K562 (cell line): Measurements from ENCODE around the gene AMPD3. TPM values are rescaled to one million over a fixed set of nuclear protein-coding genes. Genes with fewer than 3 reads are reported as not detected.

Experiments used
- ATAC-seq: fragments of 200-7000 bp; cut with Tn5 transposase; 3 replicates; pipeline ENCODE4 v1.9.1; 2020; ENCODE audit warnings: moderate library complexity
- BruUV-seq: library from RNA; stranded (reverse); fragments of 400-500 nt; replicated peaks from 2 replicates; lab custom pipeline; 2021; lab: Mats Ljungman, UMichigan
- CTCF ChIA-PET: fragments of 300-600 bp; formaldehyde crosslinking; extraction: SDS; loops from one replicate; lab custom pipeline; 2021; ENCODE audit warnings: low intra/inter-chr PET ratio; lab: Yijun Ruan, JAX
- POLR2A ChIA-PET: fragments of 300-600, 350-650 bp; sonication (Branson Sonifier 250); formaldehyde crosslinking; extraction: SDS; loops from one replicate; lab custom pipeline; 2021; ENCODE audit warnings: antibody characterized with exemption, inconsistent platforms; lab: Yijun Ruan, JAX
- DNase-seq, 4 experiments: peaks; one replicate each; pipeline versions ENCODE4 v3.0.0 to v3.0.0-alpha.2; 2011 to 2018; ENCODE audit warnings: low spot score in 3 of 4, mixed read lengths in 3 of 4; ENCODE audit errors: extremely low read depth in 1 of 4
- FAIRE-seq: peaks from 2 replicates; lab custom pipeline; 2011; peaks lifted over from hg19 to GRCh38; lab: Jason Lieb, UNC
- H2AFZ ChIP-seq: 2 replicates; pipeline ENCODE4 v1.6.0; 2011; ENCODE audit warnings: low read depth, low read length, control low read depth, inconsistent platforms
- H3K27ac ChIP-seq: fragments of 200-600 bp; 3 replicates; pipeline ENCODE4 v1.8.0; 2011; ENCODE audit warnings: low read depth, mild to moderate bottlenecking, control low read depth, inconsistent platforms, low read length, moderate library complexity, mixed read lengths; ENCODE audit errors: extremely low read depth
- H3K27me3 ChIP-seq, 2 experiments: fragments of 300-600 bp in 1 of 2; 2 replicates in 1 of 2; 3 replicates in 1 of 2; pipeline versions ENCODE4 v1.6.0 to v1.8.0; 2011; ENCODE audit warnings: inconsistent platforms in 2 of 2, low read length in 2 of 2, mild to moderate bottlenecking in 1 of 2, mixed read lengths in 1 of 2, moderate library complexity in 1 of 2; ENCODE audit not compliant: control insufficient read depth in 2 of 2, insufficient read depth in 2 of 2
- H3K36me3 ChIP-seq: fragments of 300-600 bp; 3 replicates; pipeline ENCODE4 v1.8.0; 2011; ENCODE audit warnings: mild to moderate bottlenecking, low read length, inconsistent platforms; ENCODE audit not compliant: control insufficient read depth, insufficient read depth
- H3K4me1 ChIP-seq, 2 experiments: fragments of 200-600 bp in 1 of 2; replicated peaks in 1 of 2; 2 replicates in 1 of 2; 3 replicates in 1 of 2; pipeline versions ENCODE4 v1.5.1 to v1.8.0; 2011; ENCODE audit warnings: inconsistent platforms in 2 of 2, low read length in 2 of 2, mild to moderate bottlenecking in 1 of 2, mixed read lengths in 1 of 2, moderate library complexity in 1 of 2; ENCODE audit not compliant: control insufficient read depth in 2 of 2, insufficient read depth in 2 of 2
- H3K4me2 ChIP-seq: 2 replicates; pipeline ENCODE4 v1.6.1; 2011; ENCODE audit warnings: low read length, control low read depth, inconsistent platforms, mixed read lengths; ENCODE audit not compliant: insufficient read depth
- H3K4me3 ChIP-seq: fragments of 200-600 bp; sonication (generic), shearing (Covaris generic); 2 replicates; pipeline ENCODE4 v1.5.1; 2016; ENCODE audit warnings: control low read depth, inconsistent platforms
- H3K79me2 ChIP-seq: fragments of 200-600 bp; 3 replicates; pipeline ENCODE4 v1.8.0; 2011; ENCODE audit warnings: low read length, inconsistent platforms; ENCODE audit not compliant: control insufficient read depth, insufficient read depth
- H3K9ac ChIP-seq, 2 experiments: 2 replicates each; pipeline versions ENCODE4 v1.6.0 to v1.6.1; 2011; ENCODE audit warnings: low read depth in 2 of 2, low read length in 2 of 2, control low read depth in 1 of 2, inconsistent platforms in 1 of 2, mild to moderate bottlenecking in 1 of 2, mixed read lengths in 1 of 2; ENCODE audit not compliant: insufficient read depth in 1 of 2
- H3K9me1 ChIP-seq: one replicate; pipeline ENCODE4 v1.6.0; 2011; ENCODE audit warnings: inconsistent platforms, mild to moderate bottlenecking, low read length, moderate library complexity; ENCODE audit not compliant: control insufficient read depth, insufficient read depth
- H3K9me3 ChIP-seq: replicated peaks from 2 replicates; pipeline ENCODE4 v1.5.1; 2011; ENCODE audit warnings: low read depth, low read length, inconsistent platforms; ENCODE audit not compliant: control insufficient read depth, insufficient read depth
- H4K20me1 ChIP-seq: replicated peaks from 2 replicates; pipeline ENCODE4 v1.6.1; 2011; ENCODE audit warnings: low read length, inconsistent platforms, mixed read lengths; ENCODE audit not compliant: control insufficient read depth, insufficient read depth
- HDAC8 ChIP-seq: fragments of 450-650 bp; IDR thresholded peaks from 2 replicates; pipeline ENCODE4 v1.6.1; 2016; ENCODE audit warnings: mild to moderate bottlenecking, missing genetic modification characterization, moderate library complexity, missing compliant biosample characterization
- MTA3 ChIP-seq: fragments of 450-650 bp; formaldehyde crosslinking; IDR thresholded peaks from 2 replicates; pipeline ENCODE4 v1.6.1; 2017; ENCODE audit warnings: mild to moderate bottlenecking, borderline replicate concordance
- NONO ChIP-seq, 2 experiments: fragments of 200-400 bp in 1 of 2; fragments of 450-650 bp in 1 of 2; formaldehyde crosslinking in 1 of 2; IDR thresholded peaks; 2 replicates each; pipeline ENCODE4 v1.6.1; 2017; ENCODE audit warnings: low read depth in 2 of 2, mild to moderate bottlenecking in 2 of 2, moderate library complexity in 2 of 2, low read length in 1 of 2
- NR2C2 ChIP-seq, 2 experiments: fragments of 200-800 bp in 1 of 2; sonication (Bioruptor generic) in 1 of 2; sonication (generic) in 1 of 2; formaldehyde crosslinking in 1 of 2; IDR thresholded peaks; 2 replicates each; pipeline versions ENCODE4 v1.6.1 to v1.8.0; 2016 to 2022; ENCODE audit warnings: mild to moderate bottlenecking in 1 of 2, missing compliant biosample characterization in 1 of 2, missing genetic modification characterization in 1 of 2, missing genetic modification reagents in 1 of 2
- SAFB ChIP-seq: fragments of 200-400 bp; formaldehyde crosslinking; IDR thresholded peaks from 2 replicates; pipeline ENCODE4 v1.6.1; 2017; ENCODE audit warnings: low read depth, low read length, borderline replicate concordance
- TCF7 ChIP-seq: sonication (generic); IDR thresholded peaks from 2 replicates; pipeline ENCODE4 v1.6.1; 2016; ENCODE audit warnings: antibody characterized with exemption, borderline replicate concordance
- ZNF143 ChIP-seq: sonication (generic); formaldehyde crosslinking; IDR thresholded peaks from 2 replicates; pipeline ENCODE4 v1.9.0; 2022; ENCODE audit warnings: mild to moderate bottlenecking, missing genetic modification reagents
- ZNF766 ChIP-seq: fragments of 200-800 bp; sonication (Bioruptor generic); conservative IDR thresholded peaks from 2 replicates; pipeline ENCODE4 v1.6.1; 2016; ENCODE audit warnings: missing genetic modification characterization, missing compliant biosample characterization
- in situ Hi-C: fragments of 300-500 bp; cut with MboI; formaldehyde crosslinking; loops from 4 replicates; pipeline ENCODE4 v1.15.0; 2018; ENCODE audit warnings: inconsistent platforms, mixed read lengths
- intact Hi-C: fragments of 100-400 bp; cut with micrococcal nuclease; formaldehyde crosslinking; loops from 2 replicates; pipeline ENCODE4 v1.14.2; 2022
- polyA plus RNA-seq, 8 experiments: library from polyadenylated mRNA; depleted of rRNA in 4 of 8; stranded (reverse) in 5 of 8; unstranded in 3 of 8; fragments of >200 nt; fragmentation: Nextera tagmentation in 2 of 8; fragmentation: Illumina TruSeq in 1 of 8; extraction: Ambion mirVana in 2 of 8; extraction: Trizol in 1 of 8; gene quantifications; 2 replicates each; pipeline versions ENCODE4 v1.2.1 to v1.2.3, GENCODE V29; 2011 to 2014; ENCODE audit warnings: inconsistent platforms in 1 of 8, missing spikeins in 1 of 8
- total RNA-seq, 7 experiments: library from RNA; depleted of rRNA in 6 of 7; stranded (reverse); fragments of >200 nt in 6 of 7; fragmentation: Illumina TruSeq in 2 of 7; extraction: Trizol in 2 of 7; gene quantifications; 2 replicates each; pipeline versions ENCODE4 v1.2.1 to v1.2.3, GENCODE V29; 2011 to 2021; ENCODE audit warnings: low replicate concordance in 1 of 7

Gene AMPD3
- total and polyA plus RNA-seq, 9 of the 15 experiments (the other 6 are each of a cell fraction or from before 2014, with no cell fraction given): 4.4 to 23.6 (median 11.2) TPM

GRCh38 chr11:10528121-10528520 lies 73.1 kb downstream of the AMPD3 start:
- H3K4me3 ChIP-seq: no peak overlapping the region
- CTCF ChIA-PET: no interaction called here
- no peak for ATAC-seq
- peaks cover 64% of the 10 kb centered on the region for H3K36me3 ChIP-seq
- H3K9me1 ChIP-seq: no peaks in the 10 kb centered on the region
- no peaks in the 10 kb centered on the region for H3K27me3 ChIP-seq
- H3K9me3 ChIP-seq: no peaks in the 10 kb centered on the region
- H3K79me2 ChIP-seq: no peaks in the 10 kb centered on the region
- no peak for DNase-seq
- no peak overlapping the region for H3K4me2 ChIP-seq
- peaks cover 0 to 5% of the 10 kb centered on the region in 2 experiments; a peak in 2 of 5 replicates for H3K4me1 ChIP-seq
- in situ Hi-C loops: no loop called here
- no peak overlapping the region for H3K27ac ChIP-seq
- POLR2A ChIA-PET: interaction anchor here (1.1 kb wide), 1 partner anchor 13 kb away, joined by 3 read pairs; the partner anchor contains the start of gene RNF141
- no peaks in the 10 kb centered on the region for H4K20me1 ChIP-seq
- BruUV-seq: no TSS peak
- H3K9ac ChIP-seq: no peak overlapping the region
- TF ChIP-seq NR2C2 (CRISPR knock-in tag; IDR thresholded peaks at IDR 0.05): no peak
- TF ChIP-seq NR2C2 (tag; IDR thresholded peaks at IDR 0.05): no peak
- no peak for TF ChIP-seq ZNF143
- TF ChIP-seq MTA3: no peak
- TF ChIP-seq HDAC8 (tag): no peak
- no peak for TF ChIP-seq SAFB
- no peak for TF ChIP-seq TCF7
- no peak for TF ChIP-seq NONO (IDR thresholded peaks at IDR 0.05; ENCODE audit: low read depth in 2 of 2, low read length in 1 of 2)
- no peak for TF ChIP-seq ZNF766
- FAIRE-seq: no peak
- no peak overlapping the region for H2AFZ ChIP-seq
- intact Hi-C loops: no loop called here
